SK-N-SH (cell line): ENCODE data around the gene SP140. TPM values are rescaled to one million over a fixed set of nuclear protein-coding genes. Genes with fewer than 3 reads are reported as not detected.

Source experiments
- CTCF ChIA-PET: fragments of 300-600, 350-600 bp; formaldehyde crosslinking; extraction: SDS; loops from one replicate; lab custom pipeline; 2021; lab: Yijun Ruan, JAX
- POLR2A ChIA-PET: fragments of 350-600 bp; sonication (Branson Sonifier 250); formaldehyde crosslinking; extraction: SDS; loops from one replicate; lab custom pipeline; 2020; ENCODE audit warnings: antibody characterized with exemption, inconsistent platforms; lab: Yijun Ruan, JAX
- DNase-seq: peaks from one replicate; pipeline ENCODE4 v3.0.0; 2012
- H2AFZ ChIP-seq: fragments of 200-600 bp; sonication (generic); 2 replicates; pipeline ENCODE4 v1.8.1; 2016; ENCODE audit warnings: antibody characterized with exemption, mild to moderate bottlenecking, low read depth
- H3F3A ChIP-seq: fragments of 200-600 bp; sonication (generic); replicated peaks from 2 replicates; pipeline ENCODE3; 2016; ENCODE audit warnings: antibody characterized with exemption, mild to moderate bottlenecking; ENCODE audit not compliant: insufficient read depth
- H3K27ac ChIP-seq, 2 experiments: fragments of 200-500 bp in 1 of 2; fragments of 200-600 bp in 1 of 2; sonication (Bioruptor generic) in 1 of 2; sonication (generic), shearing (Covaris generic) in 1 of 2; 2 replicates each; pipeline versions ENCODE4 v1.5.1 to v1.6.1; 2014 to 2016; ENCODE audit warnings: low read depth in 2 of 2, inconsistent platforms in 1 of 2, low read length in 1 of 2, mild to moderate bottlenecking in 1 of 2, mixed read lengths in 1 of 2
- H3K27me3 ChIP-seq: fragments of 200-600 bp; sonication (generic), shearing (Covaris generic); 2 replicates; pipeline ENCODE4 v1.6.1; 2016; ENCODE audit warnings: mixed run types; ENCODE audit not compliant: insufficient read depth
- H3K36me3 ChIP-seq, 2 experiments: fragments of 200-500 bp in 1 of 2; fragments of 200-600 bp in 1 of 2; sonication (Bioruptor generic) in 1 of 2; sonication (generic) in 1 of 2; replicated peaks in 1 of 2; 2 replicates each; pipeline versions ENCODE3 to v1.5.1; 2014 to 2016; ENCODE audit warnings: low read length in 1 of 2, mild to moderate bottlenecking in 1 of 2; ENCODE audit not compliant: insufficient read depth in 2 of 2, control insufficient read depth in 1 of 2
- H3K4me1 ChIP-seq, 2 experiments: fragments of 200-500 bp in 1 of 2; fragments of 200-600 bp in 1 of 2; sonication (Bioruptor generic) in 1 of 2; sonication (generic), shearing (Covaris generic) in 1 of 2; 2 replicates each; pipeline versions ENCODE4 v1.5.1 to v1.6.1; 2014 to 2016; ENCODE audit warnings: low read depth in 1 of 2, low read length in 1 of 2, mixed run types in 1 of 2; ENCODE audit not compliant: insufficient read depth in 2 of 2, control insufficient read depth in 1 of 2
- H3K4me2 ChIP-seq: fragments of 200-600 bp; sonication (generic), shearing (Covaris generic); 2 replicates; pipeline ENCODE4 v1.6.1; 2017; ENCODE audit warnings: mixed run types
- H3K4me3 ChIP-seq, 2 experiments: fragments of 200-500 bp in 1 of 2; fragments of 200-600 bp in 1 of 2; sonication (Bioruptor generic) in 1 of 2; sonication (generic), shearing (Covaris generic) in 1 of 2; 2 replicates each; pipeline versions ENCODE4 v1.5.1 to v1.8.1; 2014 to 2016; ENCODE audit warnings: low read depth in 2 of 2, inconsistent platforms in 1 of 2, low read length in 1 of 2, mild to moderate bottlenecking in 1 of 2, mixed read lengths in 1 of 2, moderate library complexity in 1 of 2
- H3K79me2 ChIP-seq: fragments of 200-600 bp; sonication (generic); 2 replicates; pipeline ENCODE4 v1.8.1; 2017; ENCODE audit warnings: mild to moderate bottlenecking; ENCODE audit not compliant: insufficient read depth
- H3K9ac ChIP-seq: fragments of 200-600 bp; sonication (generic); 2 replicates; pipeline ENCODE4 v1.6.1; 2017; ENCODE audit warnings: mixed run types
- H3K9me2 ChIP-seq: fragments of 200-600 bp; sonication (generic); 2 replicates; pipeline ENCODE4 v1.6.1; 2017; ENCODE audit warnings: mixed run types
- H3K9me3 ChIP-seq: fragments of 200-600 bp; sonication (generic); 2 replicates; pipeline ENCODE4 v1.6.1; 2017; ENCODE audit warnings: mixed run types, mild to moderate bottlenecking, moderate library complexity
- H4K20me1 ChIP-seq: fragments of 200-600 bp; sonication (generic); 2 replicates; pipeline ENCODE4 v1.6.1; 2017; ENCODE audit warnings: mild to moderate bottlenecking, mixed run types; ENCODE audit not compliant: insufficient read depth
- CHD2 ChIP-seq: fragments of 150-350 bp; IDR thresholded peaks from 2 replicates; pipeline ENCODE4 v1.6.1; 2018; ENCODE audit warnings: low read length; ENCODE audit not compliant: partially characterized antibody
- ELF1 ChIP-seq: IDR thresholded peaks from 2 replicates; pipeline ENCODE4 v1.4.0; 2012
- EP300 ChIP-seq, 2 experiments: IDR thresholded peaks; 2 replicates each; pipeline versions ENCODE4 v1.4.0 to v1.6.1; 2012; ENCODE audit warnings: borderline replicate concordance in 1 of 2, low read depth in 1 of 2, low read length in 1 of 2
- FOSL2 ChIP-seq: IDR thresholded peaks from 2 replicates; pipeline ENCODE4 v1.4.0; 2012; ENCODE audit warnings: low read depth, mild to moderate bottlenecking, moderate library complexity, borderline replicate concordance
- FOXJ3 ChIP-seq: sonication (generic); formaldehyde crosslinking; IDR thresholded peaks from 2 replicates; pipeline ENCODE4 v1.5.1; 2020; ENCODE audit warnings: mild to moderate bottlenecking, missing genetic modification reagents
- GATA2 ChIP-seq: sonication (generic); formaldehyde crosslinking; IDR thresholded peaks from 2 replicates; pipeline ENCODE4 v1.5.0; 2020; ENCODE audit warnings: mild to moderate bottlenecking, missing genetic modification reagents
- JUND ChIP-seq: IDR thresholded peaks from 2 replicates; pipeline ENCODE4 v1.4.0; 2012
- NRF1 ChIP-seq: IDR thresholded peaks from 2 replicates; pipeline ENCODE4 v1.6.1; 2012; ENCODE audit warnings: low read depth, mild to moderate bottlenecking, low read length
- POLR2AphosphoS5 ChIP-seq: IDR thresholded peaks from 2 replicates; pipeline ENCODE4 v1.6.1; 2012; ENCODE audit warnings: low read depth, low read length
- RAD21 ChIP-seq: IDR thresholded peaks from 2 replicates; pipeline ENCODE4 v1.6.1; 2012; ENCODE audit warnings: mild to moderate bottlenecking, low read length
- RCOR1 ChIP-seq: fragments of 150-350 bp; IDR thresholded peaks from 2 replicates; pipeline ENCODE4 v1.6.1; 2017; ENCODE audit warnings: antibody characterized with exemption, low read length
- RFX5 ChIP-seq: IDR thresholded peaks from 2 replicates; pipeline ENCODE4 v1.6.1; 2012; ENCODE audit warnings: mild to moderate bottlenecking, improper control_type of control experiment, low read length
- RXRA ChIP-seq: IDR thresholded peaks from 2 replicates; pipeline ENCODE4 v1.4.0; 2012; ENCODE audit warnings: low read depth, mild to moderate bottlenecking, borderline replicate concordance
- SMC3 ChIP-seq: IDR thresholded peaks from 2 replicates; pipeline ENCODE4 v1.6.1; 2012; ENCODE audit warnings: low read depth, low read length, improper control_type of control experiment
- TCF12 ChIP-seq: IDR thresholded peaks from 2 replicates; pipeline ENCODE4 v1.4.0; 2012
- YY1 ChIP-seq: IDR thresholded peaks from 2 replicates; pipeline ENCODE4 v1.4.0; 2012; ENCODE audit warnings: low read depth, mild to moderate bottlenecking
- WGBS: methylation state at CpG from one replicate; pipeline ENCODE4 v1.1.6; 2017; ENCODE audit warnings: low lambda C conversion rate; 5-methylcytosine and 5-hydroxymethylcytosine counted together
- polyA plus RNA-seq, 3 experiments: library from polyadenylated mRNA; depleted of rRNA; stranded (reverse); fragments of >200 nt; gene quantifications; 2 replicates each; pipeline ENCODE4 v1.2.3, GENCODE V29; 2012
- TF ChIP-seq, protein P1 (sequence below): IDR thresholded peaks from 2 replicates; pipeline ENCODE4 v1.4.0; 2012; ENCODE audit warnings: low read depth, borderline replicate concordance
- TF ChIP-seq, protein P2 (sequence below): fragments of 200-600 bp; sonication (generic); IDR thresholded peaks from 2 replicates; pipeline ENCODE4 v1.6.1; 2017; ENCODE audit warnings: antibody characterized with exemption, mild to moderate bottlenecking, moderate library complexity
- TF ChIP-seq, protein P3 (sequence below): IDR thresholded peaks from 2 replicates; pipeline ENCODE4 v1.6.1; 2012; ENCODE audit warnings: mild to moderate bottlenecking, low read depth, low read length, moderate library complexity
- TF ChIP-seq, protein P4 (sequence below): IDR thresholded peaks from 2 replicates; pipeline ENCODE4 v1.4.0; 2012; ENCODE audit warnings: low read depth, borderline replicate concordance

The SP140 gene
- polyA plus RNA-seq, 1 of the 3 experiments (the other 2 are of a cell fraction) = 0.71 TPM

DNA sequence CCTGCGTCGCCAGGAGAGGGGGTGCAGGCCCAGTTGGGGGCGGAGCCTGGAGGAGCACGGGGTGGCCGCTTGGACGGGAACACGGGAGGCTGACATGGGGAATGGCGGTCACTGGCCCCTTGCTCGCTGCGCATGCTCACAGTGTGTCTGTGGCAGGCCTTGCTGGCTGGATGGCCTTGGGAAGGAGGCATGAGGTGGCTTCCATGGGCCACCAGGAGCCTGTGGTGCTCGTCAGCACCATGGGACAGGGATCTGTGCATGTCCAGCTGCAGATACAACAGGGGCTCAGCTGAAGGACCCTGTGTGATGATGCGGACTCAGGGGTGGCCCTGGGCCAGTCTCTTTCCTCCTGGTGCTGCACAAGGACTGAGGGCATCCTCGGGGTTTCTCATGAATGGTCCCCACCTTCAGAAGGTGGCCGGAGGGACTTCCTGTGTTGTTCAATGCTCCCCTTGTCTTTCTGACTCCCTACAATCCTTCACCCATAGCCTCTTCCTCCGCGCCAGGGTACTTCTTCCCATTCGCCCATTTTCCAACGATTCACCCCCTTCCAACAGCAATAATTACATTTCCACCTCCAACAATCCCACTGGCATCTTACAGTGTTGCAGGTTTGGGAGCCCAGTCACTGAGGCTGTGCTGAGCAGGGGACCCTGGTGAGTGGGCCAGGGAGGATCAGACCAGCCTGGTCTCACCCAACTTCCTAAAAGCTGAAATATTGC lies 98.0 kb downstream of the SP140 start:
- Histone ChIP-seq H3K9ac (no peak overlapping the region), H3K4me3 (no peak overlapping the region; a peak in 1 of 4 replicates), H3K27ac (no peak overlapping the region), H3K79me2 (peaks cover 15% of the 10 kb centered on the region), H2AFZ (0 out of 2 replicates have a peak overlapping the region, but pooled peaks have one; percentile 56), H3K9me2 (no peaks in the 10 kb centered on the region), H4K20me1 (no peaks in the 10 kb centered on the region), H3K4me2 (no peak overlapping the region), H3K4me1 (peaks cover 0 to 2% of the 10 kb centered on the region in 2 experiments; a peak in 1 of 4 replicates), H3F3A (peaks cover 3% of the 10 kb centered on the region), H3K9me3 (no peaks in the 10 kb centered on the region), H3K27me3 (no peaks in the 10 kb centered on the region), H3K36me3 (no peaks in the 10 kb centered on the region)
- TF ChIP-seq, protein P1, sequence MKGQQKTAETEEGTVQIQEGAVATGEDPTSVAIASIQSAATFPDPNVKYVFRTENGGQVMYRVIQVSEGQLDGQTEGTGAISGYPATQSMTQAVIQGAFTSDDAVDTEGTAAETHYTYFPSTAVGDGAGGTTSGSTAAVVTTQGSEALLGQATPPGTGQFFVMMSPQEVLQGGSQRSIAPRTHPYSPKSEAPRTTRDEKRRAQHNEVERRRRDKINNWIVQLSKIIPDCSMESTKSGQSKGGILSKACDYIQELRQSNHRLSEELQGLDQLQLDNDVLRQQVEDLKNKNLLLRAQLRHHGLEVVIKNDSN = no peak
- no peak for TF ChIP-seq FOXJ3
- TF ChIP-seq ELF1 = no peak
- no peak for TF ChIP-seq RCOR1
- TF ChIP-seq EP300 (IDR thresholded peaks at IDR 0.05; ENCODE audit: borderline replicate concordance in 1 of 2, low read depth in 1 of 2, low read length in 1 of 2) = no peak
- no peak for TF ChIP-seq JUND
- TF ChIP-seq FOSL2 = no peak
- no peak for TF ChIP-seq RFX5
- TF ChIP-seq YY1 = no peak
- peak; percentile 39; the same call in 1 of the 2 replicates for TF ChIP-seq SMC3
- TF ChIP-seq, protein P2, sequence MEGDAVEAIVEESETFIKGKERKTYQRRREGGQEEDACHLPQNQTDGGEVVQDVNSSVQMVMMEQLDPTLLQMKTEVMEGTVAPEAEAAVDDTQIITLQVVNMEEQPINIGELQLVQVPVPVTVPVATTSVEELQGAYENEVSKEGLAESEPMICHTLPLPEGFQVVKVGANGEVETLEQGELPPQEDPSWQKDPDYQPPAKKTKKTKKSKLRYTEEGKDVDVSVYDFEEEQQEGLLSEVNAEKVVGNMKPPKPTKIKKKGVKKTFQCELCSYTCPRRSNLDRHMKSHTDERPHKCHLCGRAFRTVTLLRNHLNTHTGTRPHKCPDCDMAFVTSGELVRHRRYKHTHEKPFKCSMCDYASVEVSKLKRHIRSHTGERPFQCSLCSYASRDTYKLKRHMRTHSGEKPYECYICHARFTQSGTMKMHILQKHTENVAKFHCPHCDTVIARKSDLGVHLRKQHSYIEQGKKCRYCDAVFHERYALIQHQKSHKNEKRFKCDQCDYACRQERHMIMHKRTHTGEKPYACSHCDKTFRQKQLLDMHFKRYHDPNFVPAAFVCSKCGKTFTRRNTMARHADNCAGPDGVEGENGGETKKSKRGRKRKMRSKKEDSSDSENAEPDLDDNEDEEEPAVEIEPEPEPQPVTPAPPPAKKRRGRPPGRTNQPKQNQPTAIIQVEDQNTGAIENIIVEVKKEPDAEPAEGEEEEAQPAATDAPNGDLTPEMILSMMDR = peak; percentile 58; the same call in 1 of the 2 replicates
- no peak for TF ChIP-seq NRF1
- TF ChIP-seq RAD21 = peak; percentile 36
- TF ChIP-seq CHD2 = no peak
- TF ChIP-seq TCF12 = no peak
- TF ChIP-seq RXRA = no peak
- peak; percentile 79 for DNase-seq
- POLR2A ChIA-PET = no interaction called here
- 56% methylated on average over 6 of the region's 18 CpGs for WGBS
- CTCF ChIA-PET = interaction anchor here (0.9 to 2.3 kb wide), 3 partner anchors 9 to 289 kb away, joined by 3 to 12 read pairs (median 4); no protein-coding TSS in a partner anchor

DNA sequence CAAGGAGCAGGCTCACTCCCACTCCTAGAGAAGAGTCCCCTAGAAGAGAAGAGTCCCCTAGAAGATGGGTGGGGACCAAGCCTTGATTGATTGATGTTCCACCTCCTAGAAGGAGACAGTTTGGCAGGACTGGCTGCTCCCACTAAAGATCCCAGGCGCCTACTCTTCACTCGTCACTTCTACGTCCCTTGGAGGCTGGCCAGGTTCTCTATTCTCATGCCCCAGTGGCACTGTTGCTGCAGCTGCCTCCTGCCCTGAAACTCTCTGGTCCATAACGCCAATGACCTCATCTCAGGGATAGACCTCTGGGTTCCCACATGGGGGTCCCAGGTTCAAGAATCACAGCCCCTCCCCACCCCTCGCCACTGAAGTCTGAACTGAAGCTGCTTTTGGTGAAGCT lies 99.0 kb downstream of the SP140 start:
- H2AFZ ChIP-seq = no peak overlapping the region
- peaks cover 25% of the 10 kb centered on the region for H3K79me2 ChIP-seq
- CTCF ChIA-PET = no interaction called here
- no peaks in the 10 kb centered on the region for H3K27me3 ChIP-seq
- no peak overlapping the region for H3K27ac ChIP-seq
- no peak for TF ChIP-seq YY1
- TF ChIP-seq, protein P3, sequence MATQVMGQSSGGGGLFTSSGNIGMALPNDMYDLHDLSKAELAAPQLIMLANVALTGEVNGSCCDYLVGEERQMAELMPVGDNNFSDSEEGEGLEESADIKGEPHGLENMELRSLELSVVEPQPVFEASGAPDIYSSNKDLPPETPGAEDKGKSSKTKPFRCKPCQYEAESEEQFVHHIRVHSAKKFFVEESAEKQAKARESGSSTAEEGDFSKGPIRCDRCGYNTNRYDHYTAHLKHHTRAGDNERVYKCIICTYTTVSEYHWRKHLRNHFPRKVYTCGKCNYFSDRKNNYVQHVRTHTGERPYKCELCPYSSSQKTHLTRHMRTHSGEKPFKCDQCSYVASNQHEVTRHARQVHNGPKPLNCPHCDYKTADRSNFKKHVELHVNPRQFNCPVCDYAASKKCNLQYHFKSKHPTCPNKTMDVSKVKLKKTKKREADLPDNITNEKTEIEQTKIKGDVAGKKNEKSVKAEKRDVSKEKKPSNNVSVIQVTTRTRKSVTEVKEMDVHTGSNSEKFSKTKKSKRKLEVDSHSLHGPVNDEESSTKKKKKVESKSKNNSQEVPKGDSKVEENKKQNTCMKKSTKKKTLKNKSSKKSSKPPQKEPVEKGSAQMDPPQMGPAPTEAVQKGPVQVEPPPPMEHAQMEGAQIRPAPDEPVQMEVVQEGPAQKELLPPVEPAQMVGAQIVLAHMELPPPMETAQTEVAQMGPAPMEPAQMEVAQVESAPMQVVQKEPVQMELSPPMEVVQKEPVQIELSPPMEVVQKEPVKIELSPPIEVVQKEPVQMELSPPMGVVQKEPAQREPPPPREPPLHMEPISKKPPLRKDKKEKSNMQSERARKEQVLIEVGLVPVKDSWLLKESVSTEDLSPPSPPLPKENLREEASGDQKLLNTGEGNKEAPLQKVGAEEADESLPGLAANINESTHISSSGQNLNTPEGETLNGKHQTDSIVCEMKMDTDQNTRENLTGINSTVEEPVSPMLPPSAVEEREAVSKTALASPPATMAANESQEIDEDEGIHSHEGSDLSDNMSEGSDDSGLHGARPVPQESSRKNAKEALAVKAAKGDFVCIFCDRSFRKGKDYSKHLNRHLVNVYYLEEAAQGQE = no peak
- no peak for TF ChIP-seq POLR2AphosphoS5
- TF ChIP-seq, protein P4, sequence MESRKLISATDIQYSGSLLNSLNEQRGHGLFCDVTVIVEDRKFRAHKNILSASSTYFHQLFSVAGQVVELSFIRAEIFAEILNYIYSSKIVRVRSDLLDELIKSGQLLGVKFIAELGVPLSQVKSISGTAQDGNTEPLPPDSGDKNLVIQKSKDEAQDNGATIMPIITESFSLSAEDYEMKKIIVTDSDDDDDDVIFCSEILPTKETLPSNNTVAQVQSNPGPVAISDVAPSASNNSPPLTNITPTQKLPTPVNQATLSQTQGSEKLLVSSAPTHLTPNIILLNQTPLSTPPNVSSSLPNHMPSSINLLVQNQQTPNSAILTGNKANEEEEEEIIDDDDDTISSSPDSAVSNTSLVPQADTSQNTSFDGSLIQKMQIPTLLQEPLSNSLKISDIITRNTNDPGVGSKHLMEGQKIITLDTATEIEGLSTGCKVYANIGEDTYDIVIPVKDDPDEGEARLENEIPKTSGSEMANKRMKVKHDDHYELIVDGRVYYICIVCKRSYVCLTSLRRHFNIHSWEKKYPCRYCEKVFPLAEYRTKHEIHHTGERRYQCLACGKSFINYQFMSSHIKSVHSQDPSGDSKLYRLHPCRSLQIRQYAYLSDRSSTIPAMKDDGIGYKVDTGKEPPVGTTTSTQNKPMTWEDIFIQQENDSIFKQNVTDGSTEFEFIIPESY = no peak
- TF ChIP-seq TCF12 = no peak
- TF ChIP-seq GATA2 = no peak
- TF ChIP-seq, all 33 proteins: peak for 0
- Histone ChIP-seq H3K4me1 (peaks cover 0 to 8% of the 10 kb centered on the region in 2 experiments; a peak in 1 of 4 replicates), H3K4me3 (no peak overlapping the region), H3K9me2 (no peaks in the 10 kb centered on the region), H3K9ac (no peak overlapping the region), H3F3A (peaks cover 3% of the 10 kb centered on the region), H3K4me2 (no peak overlapping the region), H3K9me3 (no peaks in the 10 kb centered on the region), H3K36me3 (peaks cover 0 to 6% of the 10 kb centered on the region in 2 experiments), H4K20me1 (no peaks in the 10 kb centered on the region)
- WGBS = 61% methylated on average over 4 of the region's 5 CpGs
- POLR2A ChIA-PET = no interaction called here
- no peak for DNase-seq
